Panc1 (cell line): ENCODE data around the gene PPP4C. TPM values are rescaled to one million over a fixed set of nuclear protein-coding genes. Genes with fewer than 3 reads are reported as not detected.

Experiments used
- ATAC-seq: fragments of 200-7000 bp; cut with Tn5 transposase; 2 replicates; pipeline ENCODE4 v1.9.1; 2020; ENCODE audit warnings: mild to moderate bottlenecking, moderate library complexity
- BruUV-seq: library from RNA; stranded (reverse); fragments of 400-500 nt; replicated peaks from 2 replicates; lab custom pipeline; 2021; lab: Mats Ljungman, UMichigan
- CTCF ChIA-PET: fragments of 300-600 bp; sonication (Branson Sonifier 250); formaldehyde crosslinking; loops from one replicate; lab custom pipeline; 2022; ENCODE audit warnings: antibody characterized with exemption; lab: Charles Lee
- POLR2A ChIA-PET: fragments of 300-600 bp; sonication (Branson Sonifier 250); formaldehyde crosslinking; loops from one replicate; lab custom pipeline; 2022; ENCODE audit warnings: antibody characterized with exemption; lab: Charles Lee
- DNase-seq: peaks from one replicate; pipeline ENCODE4 v3.0.0-alpha.2; 2010; ENCODE audit warnings: low read depth, low spot score
- H3K27ac ChIP-seq: 2 replicates; pipeline ENCODE4 v1.5.1; 2011; ENCODE audit warnings: mild to moderate bottlenecking, low read length, inconsistent platforms
- H3K27me3 ChIP-seq: fragments of 200-500 bp; sonication (Bioruptor generic); 2 replicates; pipeline ENCODE4 v1.6.0; 2014; ENCODE audit warnings: low read length, inconsistent platforms; ENCODE audit not compliant: control insufficient read depth, insufficient read depth
- H3K36me3 ChIP-seq: fragments of 200-500 bp; sonication (Bioruptor generic); 2 replicates; pipeline ENCODE4 v1.5.1; 2014; ENCODE audit warnings: inconsistent platforms, mild to moderate bottlenecking, low read length, moderate library complexity; ENCODE audit not compliant: control insufficient read depth, insufficient read depth
- H3K4me1 ChIP-seq: 2 replicates; pipeline ENCODE4 v1.5.1; 2011; ENCODE audit warnings: inconsistent platforms, mild to moderate bottlenecking, low read length, moderate library complexity; ENCODE audit not compliant: control insufficient read depth, insufficient read depth
- H3K4me3 ChIP-seq, 2 experiments: 2 replicates each; pipeline ENCODE4 v1.5.1; 2011 to 2012; ENCODE audit warnings: low read depth in 2 of 2, low read length in 2 of 2, mild to moderate bottlenecking in 2 of 2, inconsistent platforms in 1 of 2, moderate library complexity in 1 of 2
- H3K9me3 ChIP-seq: fragments of 200-500 bp; sonication (Bioruptor generic); 2 replicates; pipeline ENCODE4 v1.5.1; 2014; ENCODE audit warnings: low read depth, mild to moderate bottlenecking, inconsistent platforms, low read length, moderate library complexity; ENCODE audit not compliant: control insufficient read depth, insufficient read depth
- CTCF ChIP-seq: fragments of 450-650 bp; IDR thresholded peaks from 2 replicates; pipeline ENCODE4 v1.5.1; 2017; ENCODE audit warnings: mild to moderate bottlenecking
- POLR2AphosphoS5 ChIP-seq: IDR thresholded peaks from 2 replicates; pipeline ENCODE4 v1.6.1; 2012; ENCODE audit warnings: mild to moderate bottlenecking, low read depth, low read length, moderate library complexity
- REST ChIP-seq, 2 experiments: IDR thresholded peaks; 2 replicates each; pipeline ENCODE4 v1.6.1; 2011 to 2012; ENCODE audit warnings: low read depth in 2 of 2, control low read depth in 1 of 2, low read length in 1 of 2, mild to moderate bottlenecking in 1 of 2, moderate library complexity in 1 of 2; ENCODE audit not compliant: insufficient read depth in 1 of 2
- SIN3A ChIP-seq: IDR thresholded peaks from 2 replicates; pipeline ENCODE4 v1.6.1; 2012; ENCODE audit warnings: low read depth, mild to moderate bottlenecking, low read length, moderate library complexity, borderline replicate concordance; ENCODE audit not compliant: insufficient read depth
- TCF7L2 ChIP-seq: IDR thresholded peaks from 2 replicates; pipeline ENCODE4 v1.6.1; 2011; ENCODE audit warnings: mild to moderate bottlenecking, low read depth, low read length, inconsistent platforms
- in situ Hi-C: cut with HindIII; loops from 2 replicates; pipeline ENCODE4 v1.10.0; 2016; ENCODE audit warnings: low sequenced_read_pairs, low pct_unique_long_range_greater_than_20kb
- intact Hi-C: fragments of 100-400 bp; cut with micrococcal nuclease; formaldehyde crosslinking; loops from one replicate; pipeline ENCODE4 v1.10.0; 2022; ENCODE audit not compliant: unreplicated experiment
- total RNA-seq: library from RNA; stranded (reverse); gene quantifications from one replicate; pipeline ENCODE4 v1.2.1, GENCODE V29; 2021; ENCODE audit not compliant: unreplicated experiment

Gene PPP4C
- total RNA-seq, 1 experiment from 2014 or later = 186 TPM

- no peak for ATAC-seq
- Histone ChIP-seq H3K9me3 (no peaks in the 10 kb centered on the region), H3K4me1 (peaks cover 9% of the 10 kb centered on the region), H3K27me3 (no peaks in the 10 kb centered on the region), H3K27ac (no peak overlapping the region), H3K4me3 (peak overlapping the region in 1 of 2 experiments; percentile 3; a peak in 1 of 4 replicates), H3K36me3 (no peaks in the 10 kb centered on the region)
- ChIA-PET CTCF (no interaction called here), POLR2A (no interaction called here)
- BruUV-seq = no TSS peak
- TF ChIP-seq CTCF = no peak
- no peak for TF ChIP-seq REST (IDR thresholded peaks at IDR 0.05; ENCODE audit: insufficient read depth in 1 of 2, low read depth in 2 of 2, low read length in 1 of 2)
- TF ChIP-seq SIN3A = no peak
- no peak for TF ChIP-seq POLR2AphosphoS5
- TF ChIP-seq TCF7L2 = no peak
- no peak for DNase-seq
- intact Hi-C loops = no loop called here
- in situ Hi-C loops = no loop called here
Observed at GRCh38 chr16:30030011-30030685, 45.6 kb upstream of the PPP4C start.

GRCh38 chr16:30030841-30031413 lies 44.9 kb upstream of the PPP4C start, which contains the start of gene TLCD3B:
Gene TLCD3B, minus strand, starts transcription at chr16:30031271. Its CDS starts 744 bp downstream, at chr16:30030527.
- Histone ChIP-seq H3K4me3 (peak within 1 kb of the TSS; percentile 25 to 34; a peak in 3 of 4 replicates), H3K27me3 (no peaks in the 10 kb centered on the region)
- POLR2A ChIA-PET = no interaction called here

More at GRCh38 chr16:30030841-30031413, 44.9 kb upstream of the PPP4C start, which contains the start of gene TLCD3B:
- H3K9me3 ChIP-seq = no peaks in the 10 kb centered on the region
- CTCF ChIA-PET = interaction anchor here (0.5 to 1.3 kb wide), 7 partner anchors 22 to 473 kb away, joined by 3 to 13 read pairs (median 6); no protein-coding TSS in a partner anchor
- H3K27ac ChIP-seq = no peak within 1 kb of the TSS
- no peaks in the 10 kb centered on the region for H3K36me3 ChIP-seq
- BruUV-seq = no TSS peak
- intact Hi-C loops (no loop called here), in situ Hi-C loops (no loop called here)
- ATAC-seq = peak; percentile 44
- peaks cover 9% of the 10 kb centered on the region for H3K4me1 ChIP-seq
- no peak for TF ChIP-seq CTCF
- TF ChIP-seq POLR2AphosphoS5 = no peak
- no peak for TF ChIP-seq SIN3A
- no peak for TF ChIP-seq REST (IDR thresholded peaks at IDR 0.05; ENCODE audit: insufficient read depth in 1 of 2, low read depth in 2 of 2, low read length in 1 of 2)
- no peak for TF ChIP-seq TCF7L2
- no peak for DNase-seq
